H7 (cell line): ENCODE results near the gene SLC9A4. TPM values are rescaled to one million over a fixed set of nuclear protein-coding genes. Genes with fewer than 3 reads are reported as not detected.
"Not testable (repeated sequence)": the region's sequence is repeated elsewhere in the genome, so short reads cannot be mapped to it uniquely, and the experiment has no call there.

Experiments used
- DNase-seq: peaks from one replicate; pipeline ENCODE4 v3.0.0; 2012
- H3K27me3 ChIP-seq: 2 replicates; pipeline ENCODE4 v1.6.0; 2011; ENCODE audit warnings: mild to moderate bottlenecking, low read length; ENCODE audit not compliant: control insufficient read depth, insufficient read depth
- H3K36me3 ChIP-seq: replicated peaks from 2 replicates; pipeline ENCODE4 v1.5.1; 2011; ENCODE audit warnings: low read length; ENCODE audit not compliant: control insufficient read depth, insufficient read depth
- H3K4me3 ChIP-seq: 2 replicates; pipeline ENCODE4 v1.5.1; 2011; ENCODE audit warnings: low read depth, mild to moderate bottlenecking, control low read depth, low read length, moderate library complexity; ENCODE audit not compliant: insufficient read depth
- total RNA-seq: library from RNA; depleted of rRNA; stranded (reverse); fragments of >200 nt; shearing (Covaris generic); gene quantifications from 2 replicates; pipeline ENCODE4 v1.2.3, GENCODE V29; 2014

Gene SLC9A4
- total RNA-seq, 1 experiment from 2014 or later, result not detected

DNA sequence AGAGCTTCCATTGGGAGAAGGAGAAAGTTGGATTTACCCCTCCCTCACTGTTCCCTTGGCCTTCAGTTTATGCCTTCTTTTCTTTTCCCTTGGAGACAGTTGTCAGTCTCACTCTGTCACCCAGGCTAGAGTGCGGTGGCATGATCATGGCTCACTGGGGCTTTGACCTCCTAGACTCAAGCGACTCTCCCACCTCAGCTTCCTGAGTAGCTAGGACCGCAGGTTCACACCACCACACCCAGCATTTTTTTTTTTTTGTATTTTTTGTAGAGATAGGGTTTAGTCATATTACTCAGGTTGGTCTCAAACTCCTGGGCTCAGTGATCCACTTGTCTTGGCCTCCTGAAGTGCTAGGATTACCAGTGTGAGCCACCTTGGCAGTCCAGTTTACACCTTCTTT, 49.9 kb downstream of the SLC9A4 start:
- H3K27me3 ChIP-seq, result no peaks in the 10 kb centered on the region
- no peak overlapping the region for H3K4me3 ChIP-seq
- no peak for DNase-seq
- no peaks in the 10 kb centered on the region for H3K36me3 ChIP-seq

DNA sequence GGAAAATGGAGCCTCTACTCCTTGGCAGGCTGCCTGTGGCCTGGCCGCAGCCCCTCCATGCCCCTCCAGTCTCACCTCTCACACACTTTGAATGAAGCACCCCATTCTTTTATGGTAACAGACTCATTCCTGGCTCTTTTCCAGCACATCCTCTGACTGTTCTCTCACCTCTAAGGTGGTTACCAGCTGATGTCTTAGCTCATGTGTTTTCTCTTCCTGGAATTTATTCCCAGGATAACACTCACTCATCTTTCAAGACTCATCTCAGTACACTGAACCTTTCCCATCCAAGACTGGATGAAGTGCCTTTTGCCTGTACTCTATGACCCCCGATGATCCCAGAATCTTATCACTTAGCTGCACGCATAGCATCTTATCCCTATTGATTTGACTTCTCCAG, 50.6 kb downstream of the SLC9A4 start:
- DNase-seq, result no peak
- Histone ChIP-seq H3K36me3 (no peaks in the 10 kb centered on the region), H3K4me3 (no peak overlapping the region), H3K27me3 (no peaks in the 10 kb centered on the region)

DNA sequence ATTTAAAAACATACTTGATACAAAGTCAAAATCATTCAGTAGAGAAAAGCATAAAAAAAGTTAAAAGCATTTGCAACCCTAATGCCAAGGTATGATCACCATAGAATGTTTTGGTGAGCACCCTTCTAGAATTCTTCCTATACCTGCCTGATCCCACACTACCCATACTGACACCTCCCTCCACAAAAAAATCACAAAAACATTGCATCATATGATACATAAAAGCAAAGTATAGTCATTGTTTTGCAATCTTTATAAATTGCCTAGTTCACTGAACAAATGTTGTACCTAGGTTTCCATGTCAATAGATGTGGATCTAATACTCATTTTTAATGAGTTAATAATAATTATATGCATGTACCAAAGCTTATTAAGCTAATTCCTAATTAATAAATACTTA, 54.1 kb downstream of the SLC9A4 start:
- no peak for DNase-seq
- H3K27me3 ChIP-seq, result no peaks in the 10 kb centered on the region
- no peaks in the 10 kb centered on the region for H3K36me3 ChIP-seq
- no peak overlapping the region for H3K4me3 ChIP-seq

DNA sequence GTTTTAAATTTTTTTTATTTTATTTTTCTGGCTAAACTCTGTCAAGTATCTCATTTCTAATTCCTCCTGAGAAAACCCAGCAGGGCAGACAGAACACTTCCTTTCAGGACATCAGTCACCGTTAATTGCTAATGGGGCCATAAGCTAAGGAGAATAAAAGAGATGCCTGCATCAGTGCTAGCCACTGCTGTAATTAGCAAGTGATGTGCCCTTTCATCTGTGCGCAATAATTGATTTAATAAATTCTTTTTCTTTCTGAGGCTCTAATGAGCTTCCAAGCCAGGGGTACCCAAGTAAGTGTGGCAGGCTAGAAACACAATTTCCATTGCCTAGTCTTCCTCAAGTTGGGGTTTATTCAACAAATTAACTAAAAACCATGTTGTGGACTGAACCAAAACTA, 65.5 kb downstream of the SLC9A4 start:
- no peak for DNase-seq
- H3K4me3 ChIP-seq, result no peak overlapping the region
- no peaks in the 10 kb centered on the region for H3K27me3 ChIP-seq
- H3K36me3 ChIP-seq, result no peaks in the 10 kb centered on the region

DNA sequence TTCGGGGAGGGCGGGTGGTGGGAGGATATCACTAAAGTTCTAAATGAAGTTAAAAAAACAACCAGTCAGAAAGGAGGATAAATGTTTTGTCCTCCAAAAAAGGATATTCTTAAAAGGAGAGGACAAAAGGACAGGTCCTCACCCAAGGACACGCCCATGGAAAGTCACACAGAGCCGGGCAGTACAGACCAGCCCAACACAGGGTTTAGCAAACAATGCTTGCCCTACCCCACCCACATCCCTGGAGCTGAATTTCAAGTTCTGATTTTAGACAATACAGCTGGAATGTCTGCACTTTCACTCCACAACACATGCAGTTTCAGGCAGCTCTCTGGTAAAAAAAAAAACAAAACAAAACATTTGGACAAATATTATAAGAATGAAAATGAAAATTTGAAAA, 67.9 kb downstream of the SLC9A4 start:
- Histone ChIP-seq H3K27me3 (no peaks in the 10 kb centered on the region), H3K36me3 (no peaks in the 10 kb centered on the region)
- DNase-seq, result no peak

DNA sequence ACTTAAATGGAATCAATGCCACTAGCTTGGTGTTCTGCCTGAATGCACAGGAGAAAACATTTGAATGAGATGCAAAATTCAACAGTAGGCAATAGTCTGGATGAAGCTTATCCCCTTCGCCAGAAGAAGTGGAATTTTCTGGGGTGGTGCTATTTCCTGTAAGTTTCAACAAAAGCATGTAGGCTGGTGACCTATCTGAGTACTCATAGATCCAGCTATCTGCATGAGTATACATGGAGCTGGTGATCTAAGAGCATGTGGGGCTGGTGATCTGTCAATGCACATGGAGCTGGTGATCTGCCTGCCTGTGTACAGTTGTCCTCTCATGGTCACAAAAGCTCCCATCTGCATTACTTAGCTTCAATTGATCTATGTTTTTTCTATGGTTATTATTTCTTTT, 71.2 kb downstream of the SLC9A4 start:
- Histone ChIP-seq H3K36me3 (no peaks in the 10 kb centered on the region), H3K27me3 (no peaks in the 10 kb centered on the region), H3K4me3 (no peak overlapping the region)
- no peak for DNase-seq

More for the DNA sequence above, 67.9 kb downstream of the SLC9A4 start:
- no peak overlapping the region for H3K4me3 ChIP-seq

DNA sequence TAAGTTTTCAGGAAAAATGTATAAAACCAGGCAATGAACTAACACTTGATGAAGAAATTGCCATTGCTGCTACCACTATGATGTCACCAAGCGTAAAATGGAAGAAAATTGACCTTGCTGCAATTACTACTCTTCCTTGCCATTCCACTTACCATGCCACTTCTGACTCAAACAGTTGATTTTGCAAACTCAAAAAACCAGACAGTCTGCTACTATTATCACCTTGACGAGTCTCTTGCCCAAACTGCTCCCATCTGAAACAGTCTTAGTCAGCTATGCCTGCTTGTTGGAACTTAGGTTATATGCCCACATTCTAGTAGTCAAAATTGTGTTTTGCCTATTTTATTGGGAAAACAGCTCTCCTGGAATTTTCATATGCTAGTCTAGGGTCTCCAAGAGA, 74.4 kb downstream of the SLC9A4 start:
- Histone ChIP-seq H3K27me3 (no peaks in the 10 kb centered on the region), H3K4me3 (no peak overlapping the region), H3K36me3 (no peaks in the 10 kb centered on the region)
- DNase-seq, result no peak

DNA sequence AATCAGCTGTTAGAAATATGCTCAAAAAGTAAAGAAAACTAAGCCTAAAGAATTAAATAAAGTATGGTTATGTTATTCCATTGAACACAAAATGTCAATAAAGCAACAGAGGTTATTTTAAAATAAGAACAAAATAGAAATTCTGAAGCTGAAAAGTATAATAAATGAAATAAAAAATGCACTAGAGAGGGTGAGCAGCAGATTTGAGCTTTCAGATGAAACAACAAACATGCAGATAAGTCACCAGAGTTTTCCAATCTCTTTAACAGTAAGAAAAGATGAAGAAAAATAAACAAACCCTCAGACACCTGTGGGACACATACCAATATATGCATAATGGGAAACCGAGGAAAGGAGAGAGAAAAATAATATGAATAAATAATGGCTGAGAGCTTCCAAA, 76.0 kb downstream of the SLC9A4 start:
- DNase-seq, result no peak
- no peaks in the 10 kb centered on the region for H3K27me3 ChIP-seq
- H3K36me3 ChIP-seq, result no peaks in the 10 kb centered on the region
- H3K4me3 ChIP-seq, result no peak overlapping the region

DNA sequence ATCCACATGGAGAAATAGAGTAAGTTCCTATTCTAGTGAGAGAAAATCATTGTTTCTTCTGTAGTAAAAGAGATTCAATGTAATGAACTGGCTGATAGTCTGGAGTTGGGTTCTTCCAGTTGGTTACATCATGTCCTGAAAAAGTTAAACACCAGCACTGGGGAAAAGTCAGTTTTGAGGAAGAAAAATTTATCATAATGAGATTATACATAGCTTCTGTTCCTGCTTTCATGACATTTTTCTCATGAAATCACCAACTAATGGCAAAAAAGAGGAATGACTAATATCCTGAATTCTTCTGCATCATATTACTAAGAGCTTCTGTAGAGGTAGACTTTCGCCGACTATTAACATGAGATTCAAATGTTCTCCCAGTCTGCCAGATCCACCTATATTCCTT, 77.1 kb downstream of the SLC9A4 start:
- no peak for DNase-seq
- Histone ChIP-seq H3K27me3 (no peaks in the 10 kb centered on the region), H3K4me3 (no peak overlapping the region), H3K36me3 (no peaks in the 10 kb centered on the region)

DNA sequence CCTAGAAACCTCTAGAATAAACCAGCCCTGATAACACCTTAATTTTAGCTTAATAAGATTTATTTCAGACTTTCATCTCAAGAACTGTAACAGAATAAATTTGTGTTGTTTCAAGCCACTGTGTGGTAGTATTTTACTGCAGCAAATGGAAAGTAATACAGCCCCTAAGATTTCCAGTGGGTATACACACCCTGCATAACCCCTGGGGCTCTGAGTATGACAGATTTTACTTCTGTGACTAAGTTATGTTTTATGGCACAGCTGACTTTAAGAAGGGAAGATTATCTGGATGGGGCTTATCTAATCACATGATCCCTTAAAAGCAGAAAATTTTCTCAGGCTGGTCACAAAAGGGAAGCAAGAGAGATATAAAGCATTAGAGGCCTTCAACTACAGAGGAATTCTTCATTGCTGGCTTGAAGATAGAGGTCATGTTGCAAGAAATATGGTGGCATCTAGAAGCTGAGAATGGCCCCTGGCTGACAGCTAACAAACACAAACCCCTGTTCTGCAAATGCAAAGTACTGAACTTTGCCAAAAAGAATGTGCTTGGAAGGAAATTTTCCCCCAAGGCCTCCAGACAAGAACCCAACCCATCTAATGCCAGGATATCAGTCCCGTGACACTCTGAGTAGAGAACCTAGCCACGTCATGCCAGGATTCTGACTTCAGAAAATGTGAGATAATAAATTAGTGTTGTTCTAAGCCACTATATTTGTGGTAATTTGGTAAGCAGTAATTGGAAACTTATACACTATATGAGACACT, 78.5 kb downstream of the SLC9A4 start:
- H3K27me3 ChIP-seq, result no peaks in the 10 kb centered on the region
- DNase-seq, result no peak
- no peak overlapping the region for H3K4me3 ChIP-seq
- H3K36me3 ChIP-seq, result no peaks in the 10 kb centered on the region

DNA sequence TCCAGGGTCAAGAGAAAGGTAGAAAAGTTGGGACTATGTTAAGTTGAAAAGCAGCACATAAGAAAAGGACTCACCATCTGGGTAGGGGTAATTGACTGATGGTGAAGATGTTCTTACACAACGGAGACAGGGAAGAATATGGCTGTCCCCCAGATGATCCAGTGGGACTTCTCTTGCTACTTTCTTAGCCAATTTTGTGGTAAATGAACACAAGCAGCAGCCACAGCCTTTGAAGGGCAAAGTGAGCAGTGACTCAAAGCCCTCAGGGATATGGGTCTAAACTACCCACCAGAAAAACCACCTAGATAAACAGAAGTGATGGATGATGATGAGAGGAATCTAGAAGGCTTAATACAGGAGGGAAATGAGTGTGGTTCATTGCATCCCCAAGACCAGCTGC, 80.6 kb downstream of the SLC9A4 start:
- no peaks in the 10 kb centered on the region for H3K36me3 ChIP-seq
- no peaks in the 10 kb centered on the region for H3K27me3 ChIP-seq
- DNase-seq, result no peak
- H3K4me3 ChIP-seq, result no peak overlapping the region

DNA sequence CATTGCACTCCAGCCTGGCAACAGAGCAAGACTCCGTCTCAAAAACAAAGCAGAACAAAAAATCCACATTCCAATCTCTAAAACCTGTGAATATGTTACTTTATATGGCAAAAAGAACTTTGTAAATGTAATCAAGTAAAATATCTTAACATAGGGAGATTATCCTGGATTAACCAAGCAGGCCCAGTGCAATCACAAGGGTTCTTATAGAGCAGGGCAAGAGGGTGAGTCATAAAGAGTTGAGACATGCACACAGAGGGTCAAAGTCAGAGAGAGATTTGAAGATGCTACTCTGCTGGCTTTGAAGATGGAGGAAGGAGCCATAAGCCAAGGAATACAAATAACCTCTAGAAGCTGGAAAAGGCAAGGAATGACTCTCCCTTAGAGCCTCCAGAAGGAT, 85.4 kb downstream of the SLC9A4 start:
- Histone ChIP-seq H3K27me3 (no peaks in the 10 kb centered on the region), H3K36me3 (no peaks in the 10 kb centered on the region), H3K4me3 (no peak overlapping the region)
- DNase-seq, result no peak

DNA sequence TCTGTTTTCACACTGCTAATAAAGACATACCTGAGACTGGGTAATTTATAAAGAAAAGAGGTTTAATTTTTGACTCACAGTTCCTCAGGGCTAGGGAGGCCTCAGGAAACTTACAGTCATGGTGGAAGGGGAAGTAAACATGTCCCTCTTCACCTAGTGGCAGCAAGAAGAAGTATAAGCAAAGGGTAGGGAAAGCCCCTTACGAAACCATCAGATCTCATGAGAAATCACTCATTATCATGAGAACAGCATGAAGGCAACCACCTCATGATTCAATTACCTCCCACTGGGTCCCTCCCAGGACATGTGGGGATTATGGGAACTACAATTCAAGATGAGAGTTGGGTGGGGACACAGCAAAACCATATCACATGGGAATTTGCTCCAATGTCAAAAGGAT, 89.5 kb downstream of the SLC9A4 start:
- not testable (repeated sequence) for H3K27me3 ChIP-seq, DNase-seq, H3K36me3 ChIP-seq, H3K4me3 ChIP-seq

DNA sequence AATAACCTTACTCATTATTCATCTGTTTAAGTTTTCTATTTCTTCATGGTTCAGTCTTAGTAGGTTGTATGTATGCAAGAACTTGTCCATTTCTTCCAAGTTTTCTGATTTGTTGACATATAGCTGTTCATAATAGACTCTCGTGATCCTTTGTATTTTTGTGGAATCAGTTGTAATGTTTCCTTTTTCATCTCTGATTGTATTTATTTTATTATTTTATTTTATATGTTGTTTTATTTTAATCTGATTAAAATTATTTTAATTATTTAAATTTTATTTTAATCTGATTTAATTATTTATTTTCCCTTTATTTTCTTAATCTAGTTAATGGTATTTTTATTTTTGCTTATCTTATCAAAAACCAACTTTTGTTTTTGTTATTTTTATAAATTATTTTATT, 102.9 kb downstream of the SLC9A4 start:
- Histone ChIP-seq H3K36me3 (no peaks in the 10 kb centered on the region), H3K27me3 (no peaks in the 10 kb centered on the region), H3K4me3 (no peak overlapping the region)
- DNase-seq, result no peak

DNA sequence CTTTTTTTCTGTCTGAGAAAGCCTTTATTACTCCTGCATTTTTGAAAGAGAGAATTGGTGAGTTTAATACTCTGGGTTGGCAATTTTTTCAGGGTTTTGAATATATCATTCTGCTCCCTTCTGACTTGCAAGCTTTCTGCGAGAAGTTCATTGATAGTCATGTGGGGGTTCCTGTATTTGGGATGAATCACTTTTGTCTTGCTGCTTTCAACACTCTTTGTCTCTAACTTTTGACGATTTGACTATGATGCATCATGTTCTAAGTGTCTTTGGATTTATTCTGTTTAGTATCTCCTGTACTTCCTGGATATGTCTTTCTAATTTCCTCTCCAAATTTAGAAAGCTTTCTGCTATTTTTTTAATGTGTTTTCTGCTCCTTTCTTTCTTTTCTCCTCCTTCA, 105.3 kb downstream of the SLC9A4 start:
- H3K4me3 ChIP-seq, result no peak overlapping the region
- no peaks in the 10 kb centered on the region for H3K27me3 ChIP-seq
- no peak for DNase-seq
- H3K36me3 ChIP-seq, result no peaks in the 10 kb centered on the region

DNA sequence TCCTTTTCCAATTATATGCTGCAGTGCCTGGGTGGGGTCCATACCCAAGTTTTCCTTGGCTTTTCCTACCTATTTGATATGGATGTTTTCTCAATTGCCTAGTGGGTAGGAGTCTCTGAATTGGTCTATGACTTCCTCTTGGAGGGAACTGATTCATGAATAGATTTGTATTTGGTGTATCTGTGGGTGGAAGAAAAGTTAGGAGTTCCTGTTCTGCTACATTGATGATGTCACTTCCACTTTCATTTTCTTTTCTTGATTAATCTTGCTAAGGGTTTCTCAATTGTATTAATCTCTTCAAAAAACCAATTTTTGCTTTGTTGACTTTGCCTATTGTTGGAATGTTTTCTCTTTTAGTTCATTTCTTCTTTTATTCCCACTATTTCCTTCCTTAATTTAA, 108.9 kb downstream of the SLC9A4 start:
- DNase-seq, result no peak
- H3K36me3 ChIP-seq, result no peaks in the 10 kb centered on the region
- no peaks in the 10 kb centered on the region for H3K27me3 ChIP-seq
- no peak overlapping the region for H3K4me3 ChIP-seq
